B cell (primary cell): ENCODE measurements around the gene CERK.

Experiments
- EZH2 ChIP-seq: IDR thresholded peaks from 2 replicates; pipeline ENCODE4 v1.6.1; 2012; ENCODE audit warnings: borderline replicate concordance, low read depth, mild to moderate bottlenecking, moderate library complexity, low read length; ENCODE audit not compliant: insufficient read depth, poor library complexity, severe bottlenecking
- TF ChIP-seq, protein P1 (sequence below): fragments of 200-600 bp; IDR thresholded peaks from one replicate; pipeline ENCODE4 v1.8.0; 2022; ENCODE audit warnings: antibody characterized with exemption, mild to moderate bottlenecking

DNA sequence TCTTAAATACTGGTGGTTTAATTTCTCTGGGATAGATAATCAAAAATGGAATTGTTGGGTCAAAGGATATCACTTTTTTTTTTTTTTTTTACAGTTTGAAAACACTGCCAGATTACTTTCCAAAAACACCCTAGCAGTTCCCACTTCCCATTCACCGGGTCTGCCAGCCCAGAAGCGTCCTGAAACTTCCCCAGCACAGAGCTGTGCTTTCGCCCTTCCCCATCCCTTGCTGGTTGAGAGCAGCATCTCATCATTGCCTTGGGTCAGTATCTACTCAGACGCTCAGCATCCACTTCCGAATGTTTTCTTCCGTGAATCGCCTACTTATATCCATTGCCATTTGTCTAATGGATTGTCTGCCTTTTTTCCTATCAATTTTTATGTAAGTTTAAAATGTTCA is 5.5 kb downstream of the CERK start:
- TF ChIP-seq, protein P1, sequence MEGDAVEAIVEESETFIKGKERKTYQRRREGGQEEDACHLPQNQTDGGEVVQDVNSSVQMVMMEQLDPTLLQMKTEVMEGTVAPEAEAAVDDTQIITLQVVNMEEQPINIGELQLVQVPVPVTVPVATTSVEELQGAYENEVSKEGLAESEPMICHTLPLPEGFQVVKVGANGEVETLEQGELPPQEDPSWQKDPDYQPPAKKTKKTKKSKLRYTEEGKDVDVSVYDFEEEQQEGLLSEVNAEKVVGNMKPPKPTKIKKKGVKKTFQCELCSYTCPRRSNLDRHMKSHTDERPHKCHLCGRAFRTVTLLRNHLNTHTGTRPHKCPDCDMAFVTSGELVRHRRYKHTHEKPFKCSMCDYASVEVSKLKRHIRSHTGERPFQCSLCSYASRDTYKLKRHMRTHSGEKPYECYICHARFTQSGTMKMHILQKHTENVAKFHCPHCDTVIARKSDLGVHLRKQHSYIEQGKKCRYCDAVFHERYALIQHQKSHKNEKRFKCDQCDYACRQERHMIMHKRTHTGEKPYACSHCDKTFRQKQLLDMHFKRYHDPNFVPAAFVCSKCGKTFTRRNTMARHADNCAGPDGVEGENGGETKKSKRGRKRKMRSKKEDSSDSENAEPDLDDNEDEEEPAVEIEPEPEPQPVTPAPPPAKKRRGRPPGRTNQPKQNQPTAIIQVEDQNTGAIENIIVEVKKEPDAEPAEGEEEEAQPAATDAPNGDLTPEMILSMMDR: no peak
- TF ChIP-seq EZH2: no peak
